Measurements from ENCODE around the gene MRPL55. TPM values are rescaled to one million over a fixed set of nuclear protein-coding genes. Genes with fewer than 3 reads are reported as not detected.

Gene MRPL55
- total and polyA plus RNA-seq, 2 of the 13 experiments (the other 11 are each of a cell fraction or from before 2014, with no cell fraction given) = 58.6 to 92.9 TPM

DNA sequence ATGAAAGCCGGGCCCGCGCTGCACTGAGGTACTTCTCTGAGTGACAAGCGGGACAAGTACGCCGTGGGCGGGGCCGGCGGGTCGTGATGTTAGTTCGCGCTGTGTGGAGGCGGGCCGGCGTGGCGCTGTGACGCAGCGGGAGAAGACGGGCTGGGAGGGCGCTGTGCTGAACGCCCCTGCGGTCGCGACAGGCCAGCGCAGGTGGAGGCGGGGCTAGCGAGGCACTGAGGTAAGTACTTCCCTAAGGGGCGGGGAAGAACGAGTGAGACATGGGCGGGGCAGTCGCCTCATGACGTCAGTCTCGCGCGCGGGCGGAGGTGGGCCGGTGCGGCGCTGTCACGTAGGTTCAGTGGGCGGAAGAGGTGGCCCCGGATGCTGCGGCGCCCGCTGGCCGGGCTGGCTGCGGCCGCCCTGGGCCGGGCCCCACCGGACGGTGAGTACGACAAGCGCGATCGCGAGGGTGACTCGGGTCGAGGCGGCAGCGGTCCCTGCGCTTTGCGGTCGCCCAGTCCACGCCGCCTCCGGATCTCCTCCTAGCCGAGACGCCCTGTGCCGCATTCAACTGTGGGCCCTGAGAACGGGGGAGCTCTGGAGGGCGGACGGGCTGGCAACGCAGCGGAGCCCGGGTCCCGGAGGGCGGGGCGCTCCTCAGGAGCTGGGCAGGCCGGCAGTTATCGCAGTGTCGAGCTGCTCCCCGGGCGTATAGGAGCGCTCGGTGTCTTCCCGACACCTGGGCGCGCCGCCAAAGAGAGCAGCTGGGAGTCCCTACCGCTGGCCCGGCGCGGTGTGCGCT lies 31.0 kb upstream of the MRPL55 start, which contains the start of gene GUK1 (continued):
- TF ChIP-seq, protein P1, sequence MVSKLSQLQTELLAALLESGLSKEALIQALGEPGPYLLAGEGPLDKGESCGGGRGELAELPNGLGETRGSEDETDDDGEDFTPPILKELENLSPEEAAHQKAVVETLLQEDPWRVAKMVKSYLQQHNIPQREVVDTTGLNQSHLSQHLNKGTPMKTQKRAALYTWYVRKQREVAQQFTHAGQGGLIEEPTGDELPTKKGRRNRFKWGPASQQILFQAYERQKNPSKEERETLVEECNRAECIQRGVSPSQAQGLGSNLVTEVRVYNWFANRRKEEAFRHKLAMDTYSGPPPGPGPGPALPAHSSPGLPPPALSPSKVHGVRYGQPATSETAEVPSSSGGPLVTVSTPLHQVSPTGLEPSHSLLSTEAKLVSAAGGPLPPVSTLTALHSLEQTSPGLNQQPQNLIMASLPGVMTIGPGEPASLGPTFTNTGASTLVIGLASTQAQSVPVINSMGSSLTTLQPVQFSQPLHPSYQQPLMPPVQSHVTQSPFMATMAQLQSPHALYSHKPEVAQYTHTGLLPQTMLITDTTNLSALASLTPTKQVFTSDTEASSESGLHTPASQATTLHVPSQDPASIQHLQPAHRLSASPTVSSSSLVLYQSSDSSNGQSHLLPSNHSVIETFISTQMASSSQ (IDR thresholded peaks at IDR 0.05; ENCODE audit: low read depth) = no peak
- TF ChIP-seq, protein P1 (CRISPR knock-in tag; IDR thresholded peaks at IDR 0.05; ENCODE audit: borderline replicate concordance) = peak; percentile 82; the same call in 1 of the 2 replicates
- TF ChIP-seq ZNF263 (CRISPR knock-in tag; IDR thresholded peaks at IDR 0.05) (no peak), XRCC5 (optimal IDR thresholded peaks at IDR 0.05; ENCODE audit: low read length) (peak; percentile 39), ZNF792 (CRISPR knock-in tag; IDR thresholded peaks at IDR 0.05) (no peak; the same call in 1 of the 2 replicates), ZNF598 (CRISPR knock-in tag; IDR thresholded peaks at IDR 0.05; ENCODE audit: borderline replicate concordance) (no peak), PCBP2 (optimal IDR thresholded peaks at IDR 0.05; ENCODE audit: low read depth, low read length, poor library complexity, severe bottlenecking) (no peak), ELF4 (CRISPR knock-in tag; IDR thresholded peaks at IDR 0.05; ENCODE audit: borderline replicate concordance) (peak; percentile 37; the same call in 1 of the 2 replicates), THAP11 (CRISPR knock-in tag; IDR thresholded peaks at IDR 0.05) (peak; percentile 92), MZF1 (CRISPR knock-in tag; IDR thresholded peaks at IDR 0.05; ENCODE audit: borderline replicate concordance) (no peak), PCBP1 (IDR thresholded peaks at IDR 0.05; ENCODE audit: borderline replicate concordance, low read depth, low read length) (no peak)
- TF ChIP-seq, protein P2, sequence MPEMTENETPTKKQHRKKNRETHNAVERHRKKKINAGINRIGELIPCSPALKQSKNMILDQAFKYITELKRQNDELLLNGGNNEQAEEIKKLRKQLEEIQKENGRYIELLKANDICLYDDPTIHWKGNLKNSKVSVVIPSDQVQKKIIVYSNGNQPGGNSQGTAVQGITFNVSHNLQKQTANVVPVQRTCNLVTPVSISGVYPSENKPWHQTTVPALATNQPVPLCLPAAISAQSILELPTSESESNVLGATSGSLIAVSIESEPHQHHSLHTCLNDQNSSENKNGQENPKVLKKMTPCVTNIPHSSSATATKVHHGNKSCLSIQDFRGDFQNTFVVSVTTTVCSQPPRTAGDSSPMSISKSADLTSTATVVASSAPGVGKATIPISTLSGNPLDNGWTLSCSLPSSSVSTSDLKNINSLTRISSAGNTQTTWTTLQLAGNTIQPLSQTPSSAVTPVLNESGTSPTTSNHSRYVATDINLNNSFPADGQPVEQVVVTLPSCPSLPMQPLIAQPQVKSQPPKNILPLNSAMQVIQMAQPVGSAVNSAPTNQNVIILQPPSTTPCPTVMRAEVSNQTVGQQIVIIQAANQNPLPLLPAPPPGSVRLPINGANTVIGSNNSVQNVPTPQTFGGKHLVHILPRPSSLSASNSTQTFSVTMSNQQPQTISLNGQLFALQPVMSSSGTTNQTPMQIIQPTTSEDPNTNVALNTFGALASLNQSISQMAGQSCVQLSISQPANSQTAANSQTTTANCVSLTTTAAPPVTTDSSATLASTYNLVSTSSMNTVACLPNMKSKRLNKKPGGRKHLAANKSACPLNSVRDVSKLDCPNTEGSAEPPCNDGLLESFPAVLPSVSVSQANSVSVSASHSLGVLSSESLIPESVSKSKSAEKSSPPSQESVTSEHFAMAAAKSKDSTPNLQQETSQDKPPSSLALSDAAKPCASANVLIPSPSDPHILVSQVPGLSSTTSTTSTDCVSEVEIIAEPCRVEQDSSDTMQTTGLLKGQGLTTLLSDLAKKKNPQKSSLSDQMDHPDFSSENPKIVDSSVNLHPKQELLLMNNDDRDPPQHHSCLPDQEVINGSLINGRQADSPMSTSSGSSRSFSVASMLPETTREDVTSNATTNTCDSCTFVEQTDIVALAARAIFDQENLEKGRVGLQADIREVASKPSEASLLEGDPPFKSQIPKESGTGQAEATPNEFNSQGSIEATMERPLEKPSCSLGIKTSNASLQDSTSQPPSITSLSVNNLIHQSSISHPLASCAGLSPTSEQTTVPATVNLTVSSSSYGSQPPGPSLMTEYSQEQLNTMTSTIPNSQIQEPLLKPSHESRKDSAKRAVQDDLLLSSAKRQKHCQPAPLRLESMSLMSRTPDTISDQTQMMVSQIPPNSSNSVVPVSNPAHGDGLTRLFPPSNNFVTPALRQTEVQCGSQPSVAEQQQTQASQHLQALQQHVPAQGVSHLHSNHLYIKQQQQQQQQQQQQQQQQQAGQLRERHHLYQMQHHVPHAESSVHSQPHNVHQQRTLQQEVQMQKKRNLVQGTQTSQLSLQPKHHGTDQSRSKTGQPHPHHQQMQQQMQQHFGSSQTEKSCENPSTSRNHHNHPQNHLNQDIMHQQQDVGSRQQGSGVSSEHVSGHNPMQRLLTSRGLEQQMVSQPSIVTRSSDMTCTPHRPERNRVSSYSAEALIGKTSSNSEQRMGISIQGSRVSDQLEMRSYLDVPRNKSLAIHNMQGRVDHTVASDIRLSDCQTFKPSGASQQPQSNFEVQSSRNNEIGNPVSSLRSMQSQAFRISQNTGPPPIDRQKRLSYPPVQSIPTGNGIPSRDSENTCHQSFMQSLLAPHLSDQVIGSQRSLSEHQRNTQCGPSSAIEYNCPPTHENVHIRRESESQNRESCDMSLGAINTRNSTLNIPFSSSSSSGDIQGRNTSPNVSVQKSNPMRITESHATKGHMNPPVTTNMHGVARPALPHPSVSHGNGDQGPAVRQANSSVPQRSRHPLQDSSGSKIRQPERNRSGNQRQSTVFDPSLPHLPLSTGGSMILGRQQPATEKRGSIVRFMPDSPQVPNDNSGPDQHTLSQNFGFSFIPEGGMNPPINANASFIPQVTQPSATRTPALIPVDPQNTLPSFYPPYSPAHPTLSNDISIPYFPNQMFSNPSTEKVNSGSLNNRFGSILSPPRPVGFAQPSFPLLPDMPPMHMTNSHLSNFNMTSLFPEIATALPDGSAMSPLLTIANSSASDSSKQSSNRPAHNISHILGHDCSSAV (CRISPR knock-in tag; IDR thresholded peaks at IDR 0.05; ENCODE audit: borderline replicate concordance) = no peak
- TF ChIP-seq, protein P3, sequence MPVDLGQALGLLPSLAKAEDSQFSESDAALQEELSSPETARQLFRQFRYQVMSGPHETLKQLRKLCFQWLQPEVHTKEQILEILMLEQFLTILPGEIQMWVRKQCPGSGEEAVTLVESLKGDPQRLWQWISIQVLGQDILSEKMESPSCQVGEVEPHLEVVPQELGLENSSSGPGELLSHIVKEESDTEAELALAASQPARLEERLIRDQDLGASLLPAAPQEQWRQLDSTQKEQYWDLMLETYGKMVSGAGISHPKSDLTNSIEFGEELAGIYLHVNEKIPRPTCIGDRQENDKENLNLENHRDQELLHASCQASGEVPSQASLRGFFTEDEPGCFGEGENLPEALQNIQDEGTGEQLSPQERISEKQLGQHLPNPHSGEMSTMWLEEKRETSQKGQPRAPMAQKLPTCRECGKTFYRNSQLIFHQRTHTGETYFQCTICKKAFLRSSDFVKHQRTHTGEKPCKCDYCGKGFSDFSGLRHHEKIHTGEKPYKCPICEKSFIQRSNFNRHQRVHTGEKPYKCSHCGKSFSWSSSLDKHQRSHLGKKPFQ (CRISPR knock-in tag; IDR thresholded peaks at IDR 0.05; ENCODE audit: insufficient replicate concordance) = no peak

Data from HepG2 (cell line).